Stimulated activated CD4-positive, alpha-beta T cell treated with anti-CD3 and anti-CD28 coated beads, Interleukin-4, amount 100 ng/mL, for 24 hours (primary cell): ENCODE results near the gene MIPEP.

Experiments used
- DNase-seq: peaks from one replicate; pipeline ENCODE4 v3.0.0-alpha.2; 2020

The MIPEP gene

GRCh38 chr13:23805122-23805521, 84.1 kb downstream of the MIPEP start:
- no peak for DNase-seq

DNA sequence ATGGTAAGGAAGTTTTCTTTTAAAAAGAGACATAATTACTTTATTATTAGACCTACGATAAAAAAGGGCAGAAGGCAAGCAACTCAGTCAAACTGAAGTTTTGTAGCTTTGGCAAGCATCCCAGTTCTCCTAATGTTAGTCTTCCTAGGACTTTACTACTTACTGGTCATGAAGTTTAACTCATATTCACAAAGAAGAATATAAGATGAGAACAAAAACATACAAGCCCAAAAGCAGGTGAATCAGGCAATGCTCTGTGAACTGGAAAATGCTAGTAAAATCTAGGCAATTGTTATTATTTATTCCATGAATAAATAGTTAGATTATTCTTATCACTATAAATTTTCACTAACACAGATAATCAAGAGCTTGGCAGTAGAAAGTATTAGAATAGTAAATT, 85.0 kb downstream of the MIPEP start:
- DNase-seq = no peak

DNA sequence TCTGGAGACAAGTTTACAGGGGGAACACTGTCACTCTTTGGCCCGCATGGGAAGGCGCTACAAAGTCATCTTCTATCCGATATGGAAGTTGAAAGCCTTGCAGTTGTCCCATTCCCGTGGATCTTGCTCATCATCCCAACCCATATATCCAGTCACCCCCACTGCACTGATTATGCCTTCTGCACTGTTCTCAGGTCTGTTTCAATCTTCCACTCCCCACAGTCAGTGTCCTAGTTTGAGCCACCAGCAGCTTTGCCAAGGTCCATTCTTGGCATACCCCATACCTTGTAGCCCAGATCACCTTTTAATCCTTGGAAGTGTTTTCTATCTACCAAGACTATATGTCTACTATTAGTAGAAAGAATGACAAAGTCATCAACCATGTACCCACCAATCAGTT, 88.1 kb downstream of the MIPEP start:
- DNase-seq = no peak

DNA sequence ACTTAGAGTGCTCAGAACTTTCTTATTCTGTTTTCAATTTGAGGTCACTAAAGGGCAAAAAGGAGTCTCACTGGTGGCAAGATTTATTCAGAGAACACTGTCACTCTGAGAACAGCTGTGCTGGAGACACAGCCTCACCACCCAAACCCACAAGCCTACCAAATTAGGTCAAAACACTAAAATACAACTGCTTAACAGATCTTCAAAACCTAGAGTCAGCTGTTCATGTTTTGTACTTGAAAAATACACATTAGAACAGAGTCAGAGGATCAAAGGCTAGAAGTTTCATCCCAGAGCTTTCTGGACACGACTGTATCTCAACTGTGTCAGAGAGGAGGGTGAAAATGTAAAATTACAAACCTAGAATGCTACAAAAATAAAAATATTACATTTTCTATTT, 89.3 kb downstream of the MIPEP start:
- no peak for DNase-seq

DNA sequence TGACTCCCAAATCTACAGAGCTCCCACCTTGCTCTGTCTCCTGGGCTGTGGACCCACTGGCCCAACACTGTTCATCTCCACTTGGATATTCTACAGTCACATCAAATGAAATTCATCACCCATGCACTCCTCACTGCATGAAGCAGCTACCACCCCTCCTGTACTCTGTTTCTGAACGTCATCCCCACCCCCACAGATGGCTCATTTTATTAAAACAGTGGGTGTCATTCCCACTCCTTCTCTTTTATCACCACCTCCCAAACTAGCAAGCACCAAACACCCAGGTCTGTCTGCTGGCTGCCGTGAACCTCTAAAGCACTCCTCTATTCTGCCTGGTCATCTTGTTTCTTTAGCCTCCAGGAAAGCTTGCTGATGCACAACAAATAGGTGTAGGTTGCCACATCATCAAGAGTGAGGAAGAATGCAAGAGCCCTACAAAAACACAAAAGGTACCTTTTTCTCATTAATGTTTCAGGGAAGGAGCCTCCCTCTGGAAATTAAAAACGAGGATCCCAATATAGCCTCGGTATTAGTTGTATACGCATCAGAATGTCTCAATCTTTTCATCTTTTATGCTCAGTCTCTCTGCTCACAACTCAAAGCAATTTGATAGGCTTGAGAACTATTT, 91.8 kb downstream of the MIPEP start:
- DNase-seq = no peak

DNA sequence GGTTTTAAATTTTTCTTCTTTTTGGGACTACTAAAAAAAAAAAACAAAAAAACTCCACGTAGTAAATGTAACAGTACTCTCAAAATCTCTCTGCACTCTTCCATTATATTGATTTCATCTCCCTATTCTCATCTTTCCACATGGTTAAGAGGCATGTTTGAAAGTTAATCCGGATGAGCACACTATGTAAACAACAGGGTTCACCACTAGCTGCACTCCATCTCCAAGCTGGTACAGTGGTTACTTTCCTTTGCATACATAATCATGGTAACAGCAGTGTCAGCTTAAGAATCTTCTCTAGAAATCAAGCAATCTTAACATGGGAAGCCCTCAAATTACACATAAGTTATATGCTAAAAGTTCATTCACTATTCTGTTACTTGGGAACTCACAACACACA, 92.6 kb downstream of the MIPEP start:
- DNase-seq = no peak

DNA sequence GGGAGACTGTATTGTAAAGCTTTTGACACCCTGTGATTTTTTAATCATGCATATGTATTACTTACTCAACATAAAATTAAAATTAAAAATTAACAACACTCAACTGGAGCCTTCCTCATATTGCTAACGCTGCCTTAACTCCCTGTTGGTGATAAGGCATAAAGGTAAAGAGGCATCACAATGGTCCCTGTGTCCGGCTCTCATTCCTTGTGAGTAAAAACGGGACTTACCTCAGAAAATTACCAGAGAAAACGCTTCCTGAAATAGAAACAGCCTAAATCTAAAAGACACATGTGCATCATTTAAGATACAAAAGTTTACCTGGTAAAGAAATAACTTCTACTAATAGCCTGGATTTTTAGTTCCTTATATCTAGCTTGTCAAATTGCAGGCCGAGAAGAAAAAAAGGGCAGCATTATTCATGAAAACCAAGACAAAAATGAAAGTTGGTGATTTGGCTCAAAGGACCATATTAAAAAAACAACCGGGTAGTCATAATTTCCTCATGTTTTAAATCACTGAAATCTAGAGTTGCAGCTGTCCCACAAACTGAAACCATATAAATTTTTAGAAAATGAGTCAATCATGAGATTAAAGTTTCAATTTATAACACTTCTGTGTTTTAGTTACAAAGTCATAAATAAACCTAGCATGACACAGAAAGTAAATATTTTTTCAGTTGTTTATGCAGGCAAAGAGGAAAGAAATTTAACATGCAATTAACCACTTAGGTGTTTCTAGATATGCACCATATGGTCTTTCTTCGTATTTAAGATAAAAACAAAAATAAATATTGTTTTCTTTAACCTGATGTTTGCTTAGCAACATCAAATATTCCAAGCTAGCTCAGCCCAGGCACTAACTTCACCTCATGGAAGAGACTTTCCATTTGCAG, 94.7 kb downstream of the MIPEP start:
- no peak for DNase-seq

GRCh38 chr13:23793711-23794110, 95.5 kb downstream of the MIPEP start:
- no peak for DNase-seq

DNA sequence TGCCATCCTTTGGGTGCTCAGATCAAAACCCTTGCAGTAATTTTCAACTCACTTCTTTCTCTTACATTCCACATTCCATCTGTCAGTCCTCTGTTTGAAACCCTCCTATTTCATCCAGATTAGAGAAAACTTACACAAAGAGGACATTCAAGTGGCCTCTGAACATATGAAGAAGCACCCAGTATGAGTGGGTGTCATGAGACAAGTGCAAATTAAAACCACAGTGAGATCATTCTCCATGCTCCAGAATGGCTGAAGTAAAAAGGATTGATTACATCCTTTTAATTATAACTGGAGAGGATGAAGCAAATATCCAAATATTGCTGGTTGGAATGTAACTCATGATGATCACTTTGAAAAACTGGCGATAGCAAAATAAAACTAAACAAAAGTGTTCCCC, 96.5 kb downstream of the MIPEP start:
- no peak for DNase-seq

- DNase-seq = no peak
Measured at GRCh38 chr13:23790577-23791170, 98.5 kb downstream of the MIPEP start.

GRCh38 chr13:23789576-23790346, 99.4 kb downstream of the MIPEP start:
- DNase-seq = no peak

DNA sequence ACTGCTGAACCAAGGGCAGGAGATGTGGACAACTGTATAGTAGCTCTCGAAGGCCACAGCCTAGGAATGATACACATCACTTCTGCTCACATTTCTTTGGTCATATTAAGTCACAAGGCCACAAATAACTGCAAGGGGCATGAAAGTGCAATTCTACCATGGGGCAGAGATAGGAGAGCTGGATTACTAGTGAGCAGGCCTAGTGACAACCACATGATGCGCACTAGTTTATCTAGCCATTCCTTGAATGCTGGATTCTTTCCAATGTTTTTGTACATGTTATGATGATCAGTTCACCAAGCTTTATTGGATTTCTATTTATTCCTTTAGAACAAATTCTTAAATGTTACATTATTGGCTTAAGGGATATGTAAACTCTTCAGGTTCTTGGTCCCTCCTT, 100.7 kb downstream of the MIPEP start:
- DNase-seq = no peak

GRCh38 chr13:23787464-23787863, 101.7 kb downstream of the MIPEP start:
- no peak for DNase-seq

GRCh38 chr13:23786607-23787006, 102.6 kb downstream of the MIPEP start:
- DNase-seq = no peak

- DNase-seq = no peak
Measured at GRCh38 chr13:23778879-23779278, 110.3 kb downstream of the MIPEP start.

- DNase-seq = no peak
Measured at GRCh38 chr13:23778002-23778652, 111.1 kb downstream of the MIPEP start.

GRCh38 chr13:23777575-23777870, 111.7 kb downstream of the MIPEP start:
- no peak for DNase-seq

GRCh38 chr13:23776698-23777574, 112.3 kb downstream of the MIPEP start:
- DNase-seq = no peak

GRCh38 chr13:23772717-23773116, 116.5 kb downstream of the MIPEP start:
- no peak for DNase-seq

- DNase-seq = no peak
Measured at GRCh38 chr13:23771956-23772355, 117.2 kb downstream of the MIPEP start.

GRCh38 chr13:23771552-23771951, 117.6 kb downstream of the MIPEP start:
- no peak for DNase-seq

DNA sequence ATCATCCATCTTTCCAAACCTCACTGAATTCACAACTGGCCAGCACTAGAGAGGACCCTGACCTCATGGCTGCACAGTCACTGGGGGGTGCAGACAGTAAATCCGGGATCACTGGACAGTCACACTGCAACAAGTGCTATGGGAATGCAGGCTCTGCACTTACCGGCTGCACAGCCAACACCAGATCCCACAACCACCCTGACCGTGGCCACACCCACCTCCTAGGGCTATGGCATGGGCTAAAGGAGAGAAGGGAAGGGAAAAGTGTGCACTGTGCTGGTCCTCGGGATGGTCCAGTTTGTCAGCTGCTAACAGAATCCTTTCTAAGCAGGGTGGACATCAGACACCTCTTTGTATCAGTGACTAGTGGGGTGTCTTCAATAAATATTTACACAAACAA, 118.2 kb downstream of the MIPEP start:
- DNase-seq = no peak
